ENCODE measurements around the gene CIZ1.

- no peak for TF ChIP-seq MTA2 (IDR thresholded peaks at IDR 0.05; ENCODE audit: low read depth)
- TF ChIP-seq CTCF (IDR thresholded peaks at IDR 0.05 in 2 of 3, conservative IDR thresholded peaks at IDR 0.05 in 1 of 3; ENCODE audit: control insufficient read depth in 2 of 3, extremely low read depth in 1 of 3, insufficient read depth in 1 of 3, low read depth in 3 of 3, low read length in 3 of 3), result no peak
- no peak for TF ChIP-seq MYC (IDR thresholded peaks at IDR 0.05; ENCODE audit: insufficient read depth, insufficient read length, insufficient replicate concordance, low read length, severe bottlenecking)
- TF ChIP-seq RELA (IDR thresholded peaks at IDR 0.05; ENCODE audit: borderline replicate concordance, partially characterized antibody), result no peak
- TF ChIP-seq NFIC (IDR thresholded peaks at IDR 0.05; ENCODE audit: low read depth, low read length), result no peak
- no peak for TF ChIP-seq EZH2 (IDR thresholded peaks at IDR 0.05; ENCODE audit: borderline replicate concordance, control insufficient read depth, low read depth, low read length)
- no peak for TF ChIP-seq POLR2A (IDR thresholded peaks at IDR 0.05; ENCODE audit: low read depth, low read length)
- no peak for TF ChIP-seq ZBTB33 (IDR thresholded peaks at IDR 0.05)
- TF ChIP-seq BACH1 (IDR thresholded peaks at IDR 0.05; ENCODE audit: borderline replicate concordance), result no peak
- TF ChIP-seq NFYA (IDR thresholded peaks at IDR 0.05; ENCODE audit: borderline replicate concordance, low read depth, low read length), result no peak
- no peak for TF ChIP-seq HDAC2 (IDR thresholded peaks at IDR 0.05)
- no peak for TF ChIP-seq POLR2AphosphoS2 (IDR thresholded peaks at IDR 0.05; ENCODE audit: low read depth, low read length)
- no peak for TF ChIP-seq SUZ12 (IDR thresholded peaks at IDR 0.05; ENCODE audit: unreplicated experiment)
Observed at GRCh38 chr9:128143525-128144238, 47.7 kb downstream of the CIZ1 start.
